Body of pancreas (tissue), 4 donors: ENCODE results near the gene PRKD1.

ENCODE experiments used
- CTCF ChIP-seq, 7 experiments: fragments of 450-650 bp in 4 of 7; fragments of 200-600 bp in 3 of 7; sonication (generic) in 3 of 7; IDR thresholded peaks; one replicate each; pipeline ENCODE4 v1.5.1; 2016 to 2019; ENCODE audit warnings: antibody characterized with exemption in 7 of 7
- POLR2A ChIP-seq, 3 donors: fragments of 450-650 bp; IDR thresholded peaks; one replicate each; pipeline ENCODE4 v1.6.1; 2016; ENCODE audit warnings: antibody characterized with exemption in 3 of 3, mild to moderate bottlenecking in 2 of 3

GRCh38 chr14:29803045-29803444 is 124.6 kb downstream of the PRKD1 start:
- TF ChIP-seq CTCF (IDR thresholded peaks at IDR 0.05) (no peak), POLR2A (IDR thresholded peaks at IDR 0.05) (no peak)
